HG03575 (cell line): ENCODE measurements around the gene HHAT.
A peak's percentile ranks its signal among the peaks of the same experiment; 100 is the strongest.

ENCODE experiments used
- ATAC-seq: cut with Tn5 transposase; IDR thresholded peaks from one replicate; pipeline ENCODE4 v1.9.1; 2021; ENCODE audit not compliant: unreplicated experiment, insufficient number of reproducible peaks, low FRiP score; ENCODE audit errors: extremely low read depth

HHAT gene

DNA sequence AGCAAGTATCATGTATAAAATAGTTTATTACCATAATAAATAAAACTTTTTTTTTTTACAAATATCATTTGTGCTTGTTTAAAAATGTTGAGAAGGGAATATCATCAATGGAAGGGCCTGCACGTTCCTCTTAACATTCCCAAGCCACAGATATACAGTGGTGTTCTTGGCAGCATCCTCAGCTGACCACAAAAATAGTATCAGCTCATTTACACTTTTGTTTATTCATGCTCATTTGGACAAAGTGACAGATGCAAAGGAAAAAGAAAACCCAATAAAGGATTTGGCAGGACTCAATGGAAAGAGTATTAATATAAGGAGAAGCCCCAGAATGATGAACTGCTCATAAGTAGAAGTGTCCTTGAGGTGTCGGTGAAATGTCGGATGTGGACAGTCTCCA, 349.6 kb downstream of the HHAT start:
- ATAC-seq = no peak

- no peak for ATAC-seq
Measured at GRCh38 chr1:210681158-210681557, 352.5 kb downstream of the HHAT start.

DNA sequence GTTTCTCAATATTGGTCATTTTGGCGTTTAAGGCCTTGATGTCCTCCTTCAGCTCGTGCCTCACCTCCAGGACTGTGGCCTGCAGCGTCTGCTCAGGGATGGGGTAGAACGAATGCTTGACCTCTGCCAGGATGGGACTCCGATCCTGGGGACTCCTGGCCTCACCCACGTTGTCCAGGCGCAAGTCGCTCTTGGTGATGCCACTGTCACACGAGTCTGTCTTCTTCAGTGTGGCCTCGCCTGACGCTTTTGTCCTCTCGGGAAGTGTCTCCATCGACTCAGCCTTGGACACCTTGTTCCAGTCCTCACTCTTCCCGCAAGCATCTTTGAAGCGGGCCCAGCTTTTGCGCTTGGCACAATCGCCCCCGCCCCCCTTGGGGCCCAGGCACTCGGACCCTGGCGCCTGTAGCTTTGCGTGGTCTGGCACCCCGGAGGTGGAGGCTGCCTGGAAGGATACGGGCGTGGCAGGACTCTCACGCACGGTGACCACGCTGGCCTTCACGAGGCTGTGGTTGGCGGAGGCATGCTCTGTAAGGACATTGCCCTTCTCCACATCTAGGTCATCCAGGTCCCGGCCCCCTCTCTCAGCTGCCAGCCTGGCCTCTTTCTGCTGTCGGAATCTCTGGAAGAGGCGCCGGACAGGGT, 354.8 kb downstream of the HHAT start:
- no peak for ATAC-seq

DNA sequence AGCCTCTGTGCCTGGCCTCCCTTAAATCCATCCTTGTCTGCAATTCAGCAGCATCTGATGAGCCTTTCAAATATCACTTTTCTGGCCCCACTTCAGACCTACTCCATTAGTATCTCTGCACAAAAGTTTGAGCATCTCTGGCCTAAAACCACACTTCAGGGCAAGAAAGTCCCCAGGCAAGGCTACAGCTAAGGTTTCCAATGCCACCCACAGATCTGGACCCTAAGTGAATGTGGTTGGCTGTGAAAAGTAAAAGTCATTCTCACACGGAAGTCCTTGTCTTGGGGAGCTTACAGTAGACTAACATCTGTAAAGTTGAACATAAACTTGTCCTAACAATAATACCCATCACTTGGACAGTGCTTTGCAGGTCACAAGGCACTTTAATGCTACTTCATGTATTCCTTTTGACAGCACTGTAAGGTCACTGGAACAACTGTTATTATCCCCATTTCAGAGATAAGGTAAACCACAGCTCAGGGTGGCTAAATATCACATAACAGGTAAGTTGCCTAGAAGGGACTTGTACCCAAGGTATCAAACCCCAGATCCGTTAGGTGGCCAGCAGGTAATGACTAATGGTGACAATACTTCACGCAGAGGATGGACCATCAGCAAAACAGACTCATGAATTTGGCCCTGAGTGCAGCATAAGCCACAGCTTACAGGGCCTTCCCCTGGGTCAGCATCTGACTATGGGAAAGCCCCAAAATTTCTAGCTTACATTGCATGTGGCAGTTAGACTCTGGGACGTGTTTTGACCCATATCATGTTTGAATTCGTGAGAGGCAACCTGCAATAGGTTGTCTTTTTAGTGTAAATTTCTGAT, 356.0 kb downstream of the HHAT start:
- peak; percentile 91 for ATAC-seq

- no peak for ATAC-seq
Measured at GRCh38 chr1:210685295-210685650, 356.6 kb downstream of the HHAT start.

DNA sequence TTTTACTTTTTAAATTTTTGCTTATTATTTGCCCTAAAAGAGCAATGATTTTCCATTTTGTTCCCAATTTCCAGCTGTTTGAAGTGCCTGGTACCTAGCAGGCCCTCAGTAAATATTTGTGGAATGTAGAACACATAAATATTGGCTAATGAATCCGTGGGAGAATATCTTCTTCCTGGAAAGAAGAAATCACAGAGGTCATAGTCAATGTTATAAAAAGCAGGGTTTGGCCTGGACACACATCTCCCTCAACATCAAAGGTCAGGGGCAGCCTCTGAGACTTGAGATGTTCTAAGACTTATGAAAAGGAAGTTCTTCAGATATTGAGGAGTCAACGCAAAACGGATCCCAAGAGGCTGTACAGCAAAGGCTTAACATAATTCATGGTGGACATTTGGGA, 358.1 kb downstream of the HHAT start:
- no peak for ATAC-seq

DNA sequence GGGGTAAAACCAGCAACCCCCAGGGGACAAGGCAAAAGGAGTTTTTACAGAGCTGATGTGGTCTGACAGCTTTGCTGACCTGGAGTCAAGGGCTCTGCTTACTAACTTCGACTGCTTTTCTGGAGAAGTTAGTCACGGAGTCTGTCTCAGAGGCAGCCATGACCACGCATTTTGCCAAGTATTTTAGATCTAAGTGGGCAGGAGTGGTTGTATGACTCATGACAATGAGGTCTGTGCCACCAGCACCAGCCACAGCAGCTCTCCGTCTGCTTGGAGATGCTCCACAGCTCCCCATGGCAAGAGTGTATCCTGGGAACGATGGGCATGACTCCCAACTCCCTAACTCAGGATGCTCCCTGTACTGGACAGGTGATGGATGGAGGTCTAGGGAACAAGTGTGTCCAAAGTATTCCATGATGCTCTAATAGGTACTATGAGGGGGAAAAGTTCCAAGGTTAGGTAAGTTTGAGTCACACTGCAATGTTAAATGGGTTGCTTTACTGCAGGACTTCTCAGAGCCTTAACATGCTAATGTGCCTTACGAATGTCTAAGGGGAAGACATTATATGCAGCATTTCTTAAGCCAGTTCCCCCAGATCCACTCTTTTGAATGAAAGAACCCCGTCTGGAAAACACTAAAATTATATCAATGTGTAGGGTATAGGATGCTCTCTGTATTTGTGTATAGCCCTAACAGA, 359.0 kb downstream of the HHAT start:
- no peak for ATAC-seq

- ATAC-seq = no peak
Measured at GRCh38 chr1:210688512-210689234, 360.0 kb downstream of the HHAT start.

DNA sequence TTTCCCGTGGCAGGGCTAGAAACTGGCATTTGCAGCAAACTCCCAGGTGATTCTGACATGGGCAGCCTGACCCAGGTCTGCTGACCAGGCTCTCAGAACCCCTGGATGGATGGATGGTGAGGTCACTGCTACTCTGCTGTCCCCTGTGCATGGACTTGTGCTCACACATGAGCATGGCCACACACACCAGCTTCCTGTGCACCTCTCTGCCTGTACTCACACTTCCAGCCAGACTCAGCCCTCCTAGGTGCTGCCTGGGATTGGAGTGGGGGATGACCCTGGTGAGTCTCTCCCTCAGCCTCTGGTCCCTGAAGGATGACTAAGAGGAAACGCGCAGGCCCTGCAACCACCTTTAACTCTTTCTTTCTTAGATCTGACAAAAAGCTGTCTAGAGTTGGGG, 361.1 kb downstream of the HHAT start:
- no peak for ATAC-seq

- no peak for ATAC-seq
Measured at GRCh38 chr1:210690236-210690635, 361.5 kb downstream of the HHAT start.

DNA sequence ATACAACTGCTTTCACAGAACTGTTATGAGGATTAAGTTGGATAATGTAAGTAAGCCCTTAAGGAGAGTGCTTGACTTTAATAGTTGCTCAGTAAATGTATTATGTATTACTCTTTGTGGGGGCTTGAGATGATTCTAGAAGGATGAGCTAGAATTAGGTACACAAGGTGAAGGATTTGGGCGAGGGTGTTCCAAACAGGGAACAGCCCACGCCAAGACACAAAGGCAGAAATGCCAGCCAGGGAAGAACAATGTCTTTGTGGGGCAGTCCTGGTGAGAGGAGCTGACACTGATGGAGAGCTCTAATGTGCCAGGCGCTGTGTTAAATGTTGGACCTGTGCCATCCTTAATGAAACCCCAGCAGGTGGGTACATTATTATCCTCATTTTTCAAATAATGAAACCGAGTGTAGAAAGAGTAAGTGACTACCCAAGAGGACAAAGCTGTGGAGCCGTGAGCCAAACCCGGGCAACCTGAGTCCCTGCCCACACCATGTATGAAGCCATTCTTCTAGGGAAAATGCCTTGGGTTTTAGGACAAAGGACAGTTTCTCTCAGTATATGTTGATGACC, 362.4 kb downstream of the HHAT start:
- ATAC-seq = no peak

GRCh38 chr1:210692796-210693195, 364.1 kb downstream of the HHAT start:
- no peak for ATAC-seq

GRCh38 chr1:210695026-210695425, 366.3 kb downstream of the HHAT start:
- no peak for ATAC-seq

- peak; percentile 98 for ATAC-seq
Measured at GRCh38 chr1:210696709-210697108, 368.0 kb downstream of the HHAT start.

- ATAC-seq = no peak
Measured at GRCh38 chr1:210697185-210697584, 368.5 kb downstream of the HHAT start.

DNA sequence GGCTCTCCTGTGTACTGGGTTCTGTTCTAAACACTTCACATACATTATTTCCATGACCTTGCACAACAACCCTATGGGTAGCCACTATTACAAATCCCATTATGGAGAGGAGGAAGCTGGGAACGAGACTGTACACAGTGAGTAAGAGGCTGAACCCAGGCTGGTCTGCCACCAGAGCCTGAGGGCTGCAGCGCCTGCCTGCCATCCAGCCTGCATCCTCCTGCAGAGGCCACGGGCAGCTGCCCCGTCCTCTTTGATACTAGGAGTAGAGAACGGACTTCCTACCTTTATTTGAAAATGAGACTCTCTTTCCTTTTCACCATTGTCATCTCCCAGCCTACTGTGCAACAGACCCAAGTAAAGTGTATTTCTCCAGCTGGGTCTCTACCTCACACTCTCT, 370.0 kb downstream of the HHAT start:
- ATAC-seq = no peak

DNA sequence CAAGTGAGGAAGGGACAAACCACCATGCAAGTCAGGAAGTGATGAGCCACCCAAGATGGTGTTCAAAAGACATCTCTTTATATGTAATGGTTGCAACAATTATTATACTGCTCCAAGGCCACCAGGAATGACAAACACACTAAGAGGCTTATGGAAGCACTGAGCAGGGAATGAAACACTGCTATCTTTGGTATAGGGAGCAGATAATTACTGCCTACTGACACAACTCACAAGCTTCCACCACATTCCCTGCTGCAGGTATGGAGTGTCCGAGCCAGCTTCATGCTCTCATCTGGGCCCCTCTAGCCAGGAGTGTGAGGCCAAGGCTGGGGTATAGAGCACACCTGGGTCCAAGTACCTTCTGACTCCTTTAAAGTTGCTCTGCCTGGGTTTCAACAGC, 371.4 kb downstream of the HHAT start:
- ATAC-seq = no peak

- ATAC-seq = no peak
Measured at GRCh38 chr1:210700511-210700910, 371.8 kb downstream of the HHAT start.

GRCh38 chr1:210702506-210702905, 373.8 kb downstream of the HHAT start:
- ATAC-seq = no peak
